GM21515 (cell line): ENCODE measurements around the gene CLHC1.
A peak's percentile ranks its signal among the peaks of the same experiment; 100 is the strongest.
"Not testable (repeated sequence)": the region's sequence is repeated elsewhere in the genome, so short reads cannot be mapped to it uniquely, and the experiment has no call there.

Experiments used
- ATAC-seq: cut with Tn5 transposase; IDR thresholded peaks from one replicate; pipeline ENCODE4 v1.9.1; 2021; ENCODE audit not compliant: unreplicated experiment

The CLHC1 gene

GRCh38 chr2:55137024-55137958 lies 94.8 kb downstream of the CLHC1 start:
- no peak for ATAC-seq

DNA sequence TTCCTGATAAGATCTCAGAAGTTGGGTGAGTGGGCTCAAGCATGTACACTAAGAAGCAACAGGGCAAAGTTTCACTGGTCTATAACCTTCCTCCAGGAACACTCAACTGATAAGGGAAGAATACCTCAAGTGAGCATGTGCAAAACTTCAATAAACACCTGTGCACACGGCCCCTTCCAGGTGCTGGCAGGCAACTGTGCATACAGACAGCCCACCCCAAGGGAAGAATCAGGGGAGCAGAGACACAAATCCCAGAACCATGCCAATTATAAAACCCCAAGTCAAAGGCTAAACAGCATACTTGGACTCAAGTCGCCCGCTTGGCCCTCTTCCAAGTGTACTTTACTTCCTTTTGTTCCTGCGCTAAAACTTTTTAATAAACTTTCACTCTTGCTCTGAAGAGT lies 96.0 kb downstream of the CLHC1 start:
- no peak for ATAC-seq

GRCh38 chr2:55135491-55135890 lies 96.6 kb downstream of the CLHC1 start:
- no peak for ATAC-seq

GRCh38 chr2:55134316-55134706 lies 97.8 kb downstream of the CLHC1 start:
- ATAC-seq = no peak

DNA sequence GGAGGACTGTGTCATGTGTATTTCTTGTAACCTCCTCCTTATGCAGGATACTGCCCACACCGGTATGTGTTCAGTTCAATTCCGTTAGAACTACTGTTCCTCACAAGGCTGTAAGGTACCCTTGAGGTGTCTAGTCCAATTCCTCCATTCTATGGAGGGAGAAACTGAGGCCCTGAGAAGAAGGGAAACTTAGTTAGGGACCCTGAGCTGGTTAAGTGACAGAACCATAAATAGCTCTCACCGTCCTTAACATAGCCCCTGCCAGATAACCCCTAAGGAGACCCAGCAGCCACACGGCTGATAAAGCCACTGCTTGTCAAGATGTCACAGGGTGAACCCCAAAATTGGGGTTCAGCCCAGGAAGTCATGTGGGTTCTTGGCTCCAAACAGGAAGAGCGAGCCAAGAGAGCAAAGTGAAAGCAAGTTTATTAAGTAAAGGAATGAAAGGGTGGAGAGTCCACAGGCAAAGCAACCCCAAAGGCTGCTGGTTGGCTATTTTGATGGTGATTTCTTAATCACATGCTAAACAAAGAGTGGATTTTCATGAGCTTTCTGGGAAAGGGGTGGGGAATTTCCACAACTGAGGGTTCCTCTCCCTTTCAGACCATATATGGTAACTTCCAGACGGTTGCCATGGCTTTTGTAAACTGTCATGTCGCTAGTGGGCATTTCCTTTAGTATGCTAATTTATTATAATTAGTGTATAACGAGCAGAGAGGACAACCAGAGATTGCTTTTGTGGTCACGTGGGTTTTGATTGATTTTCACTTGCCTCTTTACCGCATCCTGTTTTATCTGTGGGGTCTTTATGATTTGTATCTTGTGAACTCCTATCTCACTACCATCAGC lies 98.4 kb downstream of the CLHC1 start:
- ATAC-seq = peak; percentile 80

DNA sequence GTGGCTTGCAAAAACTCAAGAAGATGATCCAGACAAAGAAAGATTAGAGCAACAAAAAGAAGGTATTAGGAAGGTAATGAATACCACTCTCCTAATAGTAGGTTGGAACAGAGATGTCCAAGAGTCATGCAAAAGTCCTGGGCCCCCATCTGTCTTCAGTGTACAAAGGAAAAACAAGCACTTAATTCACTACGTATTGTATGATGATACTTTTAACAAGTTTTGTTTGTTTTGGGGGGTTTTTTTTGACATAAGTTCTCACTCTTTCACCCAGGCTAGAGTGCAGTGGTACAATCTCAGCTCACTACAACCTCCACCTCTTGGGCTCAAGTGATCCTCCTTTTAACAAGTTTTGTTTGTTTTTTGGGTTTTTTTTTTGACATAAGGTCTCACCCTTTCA lies 101.2 kb downstream of the CLHC1 start:
- ATAC-seq = no peak

DNA sequence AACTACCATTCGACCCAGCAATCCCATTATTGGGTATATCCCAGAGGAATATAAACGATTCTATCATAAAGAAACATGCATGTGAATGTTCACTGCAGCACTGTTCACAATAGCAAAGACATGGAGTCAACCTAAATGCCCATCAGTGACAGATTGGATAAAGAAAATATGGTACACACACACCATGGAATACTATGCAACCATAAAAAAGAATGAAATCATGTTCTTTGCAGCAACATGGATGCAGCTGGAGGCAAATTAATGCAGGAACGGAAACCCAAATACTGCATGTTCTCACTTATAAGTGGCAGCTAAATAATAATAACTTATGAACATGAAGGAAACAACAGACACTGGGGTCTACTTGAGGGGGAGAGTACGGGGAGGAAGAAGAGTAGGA lies 105.5 kb downstream of the CLHC1 start:
- not testable (repeated sequence) for ATAC-seq
